ENCODE measurements around the gene NECTIN1.

- TF ChIP-seq, protein P1, sequence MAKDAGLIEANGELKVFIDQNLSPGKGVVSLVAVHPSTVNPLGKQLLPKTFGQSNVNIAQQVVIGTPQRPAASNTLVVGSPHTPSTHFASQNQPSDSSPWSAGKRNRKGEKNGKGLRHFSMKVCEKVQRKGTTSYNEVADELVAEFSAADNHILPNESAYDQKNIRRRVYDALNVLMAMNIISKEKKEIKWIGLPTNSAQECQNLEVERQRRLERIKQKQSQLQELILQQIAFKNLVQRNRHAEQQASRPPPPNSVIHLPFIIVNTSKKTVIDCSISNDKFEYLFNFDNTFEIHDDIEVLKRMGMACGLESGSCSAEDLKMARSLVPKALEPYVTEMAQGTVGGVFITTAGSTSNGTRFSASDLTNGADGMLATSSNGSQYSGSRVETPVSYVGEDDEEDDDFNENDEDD (CRISPR knock-in tag; IDR thresholded peaks at IDR 0.05; ENCODE audit: borderline replicate concordance) = no peak
- TF ChIP-seq MXI1 (IDR thresholded peaks at IDR 0.05; ENCODE audit: borderline replicate concordance, low read depth, low read length) (no peak), POLR2A (IDR thresholded peaks at IDR 0.05; ENCODE audit: insufficient read depth in 1 of 2, low read depth in 2 of 2, low read length in 2 of 2) (no peak)
Observed at GRCh38 chr11:119739975-119740374, 11.0 kb upstream of the NECTIN1 start.

Data from HepG2 (cell line).